Lung (tissue), 13 donors: ENCODE data around the gene ING3. TPM values are rescaled to one million over a fixed set of nuclear protein-coding genes. Genes with fewer than 3 reads are reported as not detected.
A peak's percentile ranks its signal among the peaks of the same experiment; 100 is the strongest.

Source experiments
- ATAC-seq: fragments of 200-7000 bp; cut with Tn5 transposase; one replicate; pipeline ENCODE4 v1.9.1; 2020; ENCODE audit warnings: moderate number of reproducible peaks; ENCODE audit not compliant: insufficient read depth, low FRiP score
- DNase-seq, 3 donors: peaks; one replicate each; pipeline ENCODE4 v3.0.0-alpha.2; 2013 to 2017
- H3K27ac ChIP-seq, 2 donors: one replicate each; pipeline ENCODE4 v1.5.1; 2013; ENCODE audit warnings: mild to moderate bottlenecking in 2 of 2, moderate library complexity in 2 of 2, control low read depth in 1 of 2, inconsistent platforms in 1 of 2, low read depth in 1 of 2, low read length in 1 of 2
- H3K27me3 ChIP-seq, 3 donors: one replicate each; pipeline ENCODE4 v1.5.1; 2013; ENCODE audit warnings: low read length in 2 of 3; ENCODE audit not compliant: control insufficient read depth in 3 of 3, insufficient read depth in 3 of 3
- H3K36me3 ChIP-seq, 4 donors: one replicate each; pipeline ENCODE4 v1.5.1; 2013; ENCODE audit warnings: low read length in 4 of 4, mild to moderate bottlenecking in 1 of 4, moderate library complexity in 1 of 4; ENCODE audit not compliant: control insufficient read depth in 4 of 4, insufficient read depth in 4 of 4
- H3K4me1 ChIP-seq, 5 donors: one replicate each; pipeline ENCODE4 v1.5.1; 2013; ENCODE audit warnings: low read length in 5 of 5, mild to moderate bottlenecking in 2 of 5, moderate library complexity in 1 of 5; ENCODE audit not compliant: control insufficient read depth in 5 of 5, insufficient read depth in 5 of 5
- H3K4me3 ChIP-seq: one replicate; pipeline ENCODE4 v1.5.1; 2013; ENCODE audit warnings: mild to moderate bottlenecking, control low read depth, moderate library complexity
- H3K9ac ChIP-seq, 2 donors: one replicate each; pipeline ENCODE4 v1.5.1; 2013; ENCODE audit warnings: low read length in 2 of 2, control low read depth in 1 of 2; ENCODE audit not compliant: insufficient read depth in 1 of 2
- H3K9me3 ChIP-seq, 4 donors: one replicate each; pipeline ENCODE4 v1.5.1; 2013; ENCODE audit warnings: low read length in 3 of 4, mild to moderate bottlenecking in 1 of 4, moderate library complexity in 1 of 4; ENCODE audit not compliant: control insufficient read depth in 4 of 4, insufficient read depth in 3 of 4
- WGBS, 2 donors: extraction: QIAGEN DNeasy Blood & Tissue Kit; methylation state at CpG; one replicate each; pipeline ENCODE4 v1.1.7; 2013; 5-methylcytosine and 5-hydroxymethylcytosine counted together
- polyA plus RNA-seq, 2 donors: library from polyadenylated mRNA; stranded (reverse); fragments of 200-250 nt; gene quantifications; one replicate each; pipeline ENCODE4 v1.2.1, GENCODE V29; 2013
- small RNA-seq: library from RNA; depleted of rRNA; stranded (forward); fragments of <200 nt; gene quantifications from one replicate; pipeline ENCODE3, GENCODE V24; 2014; ENCODE audit warnings: low replicate concordance
- total RNA-seq, 2 donors: library from RNA; depleted of rRNA in 1 of 2; stranded (reverse); fragments of >200 nt in 1 of 2; gene quantifications; one replicate each; pipeline ENCODE4 v1.2.1, GENCODE V29; 2014 to 2021
- TF ChIP-seq, protein P1 (sequence below): IDR thresholded peaks from 2 replicates; pipeline ENCODE4 v1.5.1; 2012; ENCODE audit warnings: mild to moderate bottlenecking; ENCODE audit errors: control extremely low read depth, extremely low read depth
- donor health status: control.
- donor health status: control.
- donor health status: Bipolar disorder and iron deficiency.
- donor health status: healthy.
- donor health status: DM: yes; HTN: yes; CAD: no.

The ING3 gene
- total and polyA plus RNA-seq, 4 donors: 8.6 to 24.9 (median 14.2) TPM

DNA sequence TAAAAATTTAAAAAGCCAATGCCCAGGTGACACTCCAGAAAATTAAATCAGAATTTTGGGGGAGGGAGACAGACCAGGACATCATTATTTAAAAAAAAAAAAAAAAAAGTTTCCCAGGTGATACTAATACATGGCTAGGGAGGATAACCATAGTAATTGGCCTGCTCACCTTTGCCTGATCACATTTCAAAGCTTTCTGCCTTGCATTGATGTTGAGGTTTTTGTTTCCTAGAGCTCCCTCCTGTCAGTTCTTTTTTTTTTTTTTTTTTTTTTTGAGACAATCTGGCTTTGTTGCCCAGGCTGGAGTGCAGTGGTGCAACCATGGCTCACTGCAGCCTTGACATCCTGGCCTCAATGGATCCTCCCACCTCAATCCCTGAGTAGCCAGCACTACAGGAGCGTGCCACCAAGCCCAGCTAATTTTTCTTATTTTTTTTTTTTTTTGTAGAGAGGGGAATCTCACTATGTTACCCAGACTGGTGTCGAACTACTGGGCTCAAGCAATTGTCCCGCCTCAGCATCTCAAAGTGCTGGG lies 76.1 kb downstream of the ING3 start:
- DNase-seq: no peak
- peaks cover 0 to 45% (median 13%) of the 10 kb centered on the region in 5 donors for H3K4me1 ChIP-seq
- H3K36me3 ChIP-seq: no peaks in the 10 kb centered on the region
- no peak for ATAC-seq
- WGBS, 2 donors: 94 to 96% methylated on average over 3 of the region's 3 CpGs
- no peak overlapping the region for H3K9ac ChIP-seq
- H3K4me3 ChIP-seq: no peak overlapping the region
- peak overlapping the region in 1 of 2 donors; percentile 26 for H3K27ac ChIP-seq
- TF ChIP-seq, protein P1, sequence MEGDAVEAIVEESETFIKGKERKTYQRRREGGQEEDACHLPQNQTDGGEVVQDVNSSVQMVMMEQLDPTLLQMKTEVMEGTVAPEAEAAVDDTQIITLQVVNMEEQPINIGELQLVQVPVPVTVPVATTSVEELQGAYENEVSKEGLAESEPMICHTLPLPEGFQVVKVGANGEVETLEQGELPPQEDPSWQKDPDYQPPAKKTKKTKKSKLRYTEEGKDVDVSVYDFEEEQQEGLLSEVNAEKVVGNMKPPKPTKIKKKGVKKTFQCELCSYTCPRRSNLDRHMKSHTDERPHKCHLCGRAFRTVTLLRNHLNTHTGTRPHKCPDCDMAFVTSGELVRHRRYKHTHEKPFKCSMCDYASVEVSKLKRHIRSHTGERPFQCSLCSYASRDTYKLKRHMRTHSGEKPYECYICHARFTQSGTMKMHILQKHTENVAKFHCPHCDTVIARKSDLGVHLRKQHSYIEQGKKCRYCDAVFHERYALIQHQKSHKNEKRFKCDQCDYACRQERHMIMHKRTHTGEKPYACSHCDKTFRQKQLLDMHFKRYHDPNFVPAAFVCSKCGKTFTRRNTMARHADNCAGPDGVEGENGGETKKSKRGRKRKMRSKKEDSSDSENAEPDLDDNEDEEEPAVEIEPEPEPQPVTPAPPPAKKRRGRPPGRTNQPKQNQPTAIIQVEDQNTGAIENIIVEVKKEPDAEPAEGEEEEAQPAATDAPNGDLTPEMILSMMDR: no peak
- H3K27me3 ChIP-seq: no peaks in the 10 kb centered on the region
- H3K9me3 ChIP-seq: peaks cover 0 to 5% (median 0%) of the 10 kb centered on the region in 4 donors

Small RNA genes within 50 kb of the gene (small RNA-seq; reads per million reads assigned to genes)
- not detected for gene RNA5SP240

Other genes starting within 250 kb of the ING3 start
- gene TSPAN12, start 92.6 kb upstream of the ING3 start, total RNA-seq: 100 to 1,000 TPM in 1 of 2 donors, 10 to 100 TPM in 1; 21.1 to 102 TPM
- 10 to 100 TPM; 16.0 to 24.6 TPM for gene TSPAN12, start 92.6 kb upstream of the ING3 start, polyA plus RNA-seq
- 10 to 100 TPM; 12.6 to 32.3 TPM for gene CPED1, start 37.9 kb downstream of the ING3 start, total RNA-seq
- 1 to 10 TPM; 1.8 to 2.2 TPM for gene CPED1, start 37.9 kb downstream of the ING3 start, polyA plus RNA-seq